K562 (cell line): ENCODE measurements around the gene SOX12. TPM values are rescaled to one million over a fixed set of nuclear protein-coding genes. Genes with fewer than 3 reads are reported as not detected.
"Not testable (repeated sequence)": the region's sequence is repeated elsewhere in the genome, so short reads cannot be mapped to it uniquely, and the experiment has no call there.

Experiments
- ATAC-seq: fragments of 200-7000 bp; cut with Tn5 transposase; 3 replicates; pipeline ENCODE4 v1.9.1; 2020; ENCODE audit warnings: moderate library complexity
- BruUV-seq: library from RNA; stranded (reverse); fragments of 400-500 nt; replicated peaks from 2 replicates; lab custom pipeline; 2021; lab: Mats Ljungman, UMichigan
- CTCF ChIA-PET: fragments of 300-600 bp; formaldehyde crosslinking; extraction: SDS; loops from one replicate; lab custom pipeline; 2021; ENCODE audit warnings: low intra/inter-chr PET ratio; lab: Yijun Ruan, JAX
- POLR2A ChIA-PET: fragments of 300-600, 350-650 bp; sonication (Branson Sonifier 250); formaldehyde crosslinking; extraction: SDS; loops from one replicate; lab custom pipeline; 2021; ENCODE audit warnings: antibody characterized with exemption, inconsistent platforms; lab: Yijun Ruan, JAX
- DNase-seq, 4 experiments: peaks; one replicate each; pipeline versions ENCODE4 v3.0.0 to v3.0.0-alpha.2; 2011 to 2018; ENCODE audit warnings: low spot score in 3 of 4, mixed read lengths in 3 of 4; ENCODE audit errors: extremely low read depth in 1 of 4
- FAIRE-seq: peaks from 2 replicates; lab custom pipeline; 2011; peaks lifted over from hg19 to GRCh38; lab: Jason Lieb, UNC
- H2AFZ ChIP-seq: 2 replicates; pipeline ENCODE4 v1.6.0; 2011; ENCODE audit warnings: low read depth, low read length, control low read depth, inconsistent platforms
- H3K27ac ChIP-seq: fragments of 200-600 bp; 3 replicates; pipeline ENCODE4 v1.8.0; 2011; ENCODE audit warnings: low read depth, mild to moderate bottlenecking, control low read depth, inconsistent platforms, low read length, moderate library complexity, mixed read lengths; ENCODE audit errors: extremely low read depth
- H3K27me3 ChIP-seq, 2 experiments: fragments of 300-600 bp in 1 of 2; 2 replicates in 1 of 2; 3 replicates in 1 of 2; pipeline versions ENCODE4 v1.6.0 to v1.8.0; 2011; ENCODE audit warnings: inconsistent platforms in 2 of 2, low read length in 2 of 2, mild to moderate bottlenecking in 1 of 2, mixed read lengths in 1 of 2, moderate library complexity in 1 of 2; ENCODE audit not compliant: control insufficient read depth in 2 of 2, insufficient read depth in 2 of 2
- H3K36me3 ChIP-seq: fragments of 300-600 bp; 3 replicates; pipeline ENCODE4 v1.8.0; 2011; ENCODE audit warnings: mild to moderate bottlenecking, low read length, inconsistent platforms; ENCODE audit not compliant: control insufficient read depth, insufficient read depth
- H3K4me1 ChIP-seq, 2 experiments: fragments of 200-600 bp in 1 of 2; replicated peaks in 1 of 2; 2 replicates in 1 of 2; 3 replicates in 1 of 2; pipeline versions ENCODE4 v1.5.1 to v1.8.0; 2011; ENCODE audit warnings: inconsistent platforms in 2 of 2, low read length in 2 of 2, mild to moderate bottlenecking in 1 of 2, mixed read lengths in 1 of 2, moderate library complexity in 1 of 2; ENCODE audit not compliant: control insufficient read depth in 2 of 2, insufficient read depth in 2 of 2
- H3K4me2 ChIP-seq: 2 replicates; pipeline ENCODE4 v1.6.1; 2011; ENCODE audit warnings: low read length, control low read depth, inconsistent platforms, mixed read lengths; ENCODE audit not compliant: insufficient read depth
- H3K4me3 ChIP-seq: fragments of 200-600 bp; sonication (generic), shearing (Covaris generic); 2 replicates; pipeline ENCODE4 v1.5.1; 2016; ENCODE audit warnings: control low read depth, inconsistent platforms
- H3K79me2 ChIP-seq: fragments of 200-600 bp; 3 replicates; pipeline ENCODE4 v1.8.0; 2011; ENCODE audit warnings: low read length, inconsistent platforms; ENCODE audit not compliant: control insufficient read depth, insufficient read depth
- H3K9ac ChIP-seq, 2 experiments: 2 replicates each; pipeline versions ENCODE4 v1.6.0 to v1.6.1; 2011; ENCODE audit warnings: low read depth in 2 of 2, low read length in 2 of 2, control low read depth in 1 of 2, inconsistent platforms in 1 of 2, mild to moderate bottlenecking in 1 of 2, mixed read lengths in 1 of 2; ENCODE audit not compliant: insufficient read depth in 1 of 2
- H3K9me1 ChIP-seq: one replicate; pipeline ENCODE4 v1.6.0; 2011; ENCODE audit warnings: inconsistent platforms, mild to moderate bottlenecking, low read length, moderate library complexity; ENCODE audit not compliant: control insufficient read depth, insufficient read depth
- H3K9me3 ChIP-seq: replicated peaks from 2 replicates; pipeline ENCODE4 v1.5.1; 2011; ENCODE audit warnings: low read depth, low read length, inconsistent platforms; ENCODE audit not compliant: control insufficient read depth, insufficient read depth
- H4K20me1 ChIP-seq: replicated peaks from 2 replicates; pipeline ENCODE4 v1.6.1; 2011; ENCODE audit warnings: low read length, inconsistent platforms, mixed read lengths; ENCODE audit not compliant: control insufficient read depth, insufficient read depth
- DMBX1 ChIP-seq: fragments of 250-450 bp; sonication (Bioruptor Pico); IDR thresholded peaks from 2 replicates; pipeline ENCODE4 v1.8.0; 2022; ENCODE audit warnings: inconsistent platforms, mild to moderate bottlenecking, moderate library complexity, borderline replicate concordance
- RAD21 ChIP-seq, 2 experiments: fragments of 250-450 bp in 1 of 2; fragments of 450-650 bp in 1 of 2; sonication (Bioruptor Pico) in 1 of 2; formaldehyde crosslinking in 1 of 2; IDR thresholded peaks in 1 of 2; conservative IDR thresholded peaks in 1 of 2; 2 replicates each; pipeline versions ENCODE4 v1.4.0 to v1.8.0; 2020 to 2022; ENCODE audit warnings: mild to moderate bottlenecking in 2 of 2, moderate library complexity in 1 of 2
- ZNF766 ChIP-seq: fragments of 200-800 bp; sonication (Bioruptor generic); conservative IDR thresholded peaks from 2 replicates; pipeline ENCODE4 v1.6.1; 2016; ENCODE audit warnings: missing genetic modification characterization, missing compliant biosample characterization
- WGBS: fragments of 100-300 bp; shearing (Covaris generic); methylation state at CpG from one replicate; pipeline ENCODE4 v1.1.6; 2016; ENCODE audit warnings: low coverage, mixed read lengths; ENCODE audit not compliant: insufficient coverage; ENCODE audit errors: missing lambda C conversion rate; 5-methylcytosine and 5-hydroxymethylcytosine counted together
- in situ Hi-C: fragments of 300-500 bp; cut with MboI; formaldehyde crosslinking; loops from 4 replicates; pipeline ENCODE4 v1.15.0; 2018; ENCODE audit warnings: inconsistent platforms, mixed read lengths
- intact Hi-C: fragments of 100-400 bp; cut with micrococcal nuclease; formaldehyde crosslinking; loops from 2 replicates; pipeline ENCODE4 v1.14.2; 2022
- polyA plus RNA-seq, 8 experiments: library from polyadenylated mRNA; depleted of rRNA in 4 of 8; stranded (reverse) in 5 of 8; unstranded in 3 of 8; fragments of >200 nt; fragmentation: Nextera tagmentation in 2 of 8; fragmentation: Illumina TruSeq in 1 of 8; extraction: Ambion mirVana in 2 of 8; extraction: Trizol in 1 of 8; gene quantifications; 2 replicates each; pipeline versions ENCODE4 v1.2.1 to v1.2.3, GENCODE V29; 2011 to 2014; ENCODE audit warnings: inconsistent platforms in 1 of 8, missing spikeins in 1 of 8
- total RNA-seq, 7 experiments: library from RNA; depleted of rRNA in 6 of 7; stranded (reverse); fragments of >200 nt in 6 of 7; fragmentation: Illumina TruSeq in 2 of 7; extraction: Trizol in 2 of 7; gene quantifications; 2 replicates each; pipeline versions ENCODE4 v1.2.1 to v1.2.3, GENCODE V29; 2011 to 2021; ENCODE audit warnings: low replicate concordance in 1 of 7
- TF ChIP-seq, protein P1 (sequence below), 3 experiments: IDR thresholded peaks in 2 of 3; conservative IDR thresholded peaks in 1 of 3; 2 replicates each; pipeline ENCODE4 v1.5.1; 2011 to 2012; ENCODE audit warnings: low read length in 3 of 3, mild to moderate bottlenecking in 3 of 3, control low read depth in 2 of 3, improper control_type of control experiment in 1 of 3, inconsistent platforms in 1 of 3, low read depth in 1 of 3, mixed read lengths in 1 of 3, moderate library complexity in 1 of 3; ENCODE audit not compliant: insufficient read depth in 2 of 3
- TF ChIP-seq, protein P2 (sequence below), 2 experiments: fragments of 450-650 bp; formaldehyde crosslinking in 1 of 2; IDR thresholded peaks; 2 replicates each; pipeline versions ENCODE4 v1.4.0 to v1.6.1; 2014 to 2020; ENCODE audit warnings: mild to moderate bottlenecking in 2 of 2, borderline replicate concordance in 1 of 2, low read depth in 1 of 2

Gene SOX12
- total and polyA plus RNA-seq, 9 of the 15 experiments (the other 6 are each of a cell fraction or from before 2014, with no cell fraction given) = 0.42 to 26.3 (median 2.6) TPM

- BruUV-seq, H3K36me3 ChIP-seq, H3K4me2 ChIP-seq, H3K79me2 ChIP-seq, H3K4me3 ChIP-seq, in situ Hi-C loops, H3K9me3 ChIP-seq, H4K20me1 ChIP-seq, H3K27me3 ChIP-seq, H3K4me1 ChIP-seq, DNase-seq, H3K9me1 ChIP-seq, H2AFZ ChIP-seq, FAIRE-seq, H3K9ac ChIP-seq: not testable (repeated sequence)
- ChIA-PET CTCF (interaction anchor here (3.9 kb wide), 1 partner anchor 76 kb away, joined by 27 read pairs; no protein-coding TSS in a partner anchor), POLR2A (interaction anchor here (0.6 to 2.0 kb wide), 5 partner anchors 16 to 72 kb away, joined by 3 to 5 read pairs (median 4); partner anchors contain the start of gene TRIB3)
- intact Hi-C loops = loop anchor here (10.0 kb wide), 2 partner anchors 189 to 289 kb away; partner anchors contain the start of gene CSNK2A1
- 56% methylated on average over 2 of the region's 2 CpGs for WGBS
- peak; percentile 13; the same call in 2 of the 3 replicates for ATAC-seq
- H3K27ac ChIP-seq = peak overlapping the region; percentile 4; the same call in 1 of the 3 replicates
- TF ChIP-seq ZNF766 (CRISPR knock-in tag) (peak; percentile 65; the same call in 1 of the 2 replicates), DMBX1 (CRISPR knock-in tag) (peak; percentile 78), RAD21 (CRISPR knock-in tag; conservative IDR thresholded peaks at IDR 0.05 in 1 of 2, IDR thresholded peaks at IDR 0.05 in 1 of 2) (peak; percentile 14 to 44; a peak in 3 of 4 replicates)
- TF ChIP-seq, protein P1, sequence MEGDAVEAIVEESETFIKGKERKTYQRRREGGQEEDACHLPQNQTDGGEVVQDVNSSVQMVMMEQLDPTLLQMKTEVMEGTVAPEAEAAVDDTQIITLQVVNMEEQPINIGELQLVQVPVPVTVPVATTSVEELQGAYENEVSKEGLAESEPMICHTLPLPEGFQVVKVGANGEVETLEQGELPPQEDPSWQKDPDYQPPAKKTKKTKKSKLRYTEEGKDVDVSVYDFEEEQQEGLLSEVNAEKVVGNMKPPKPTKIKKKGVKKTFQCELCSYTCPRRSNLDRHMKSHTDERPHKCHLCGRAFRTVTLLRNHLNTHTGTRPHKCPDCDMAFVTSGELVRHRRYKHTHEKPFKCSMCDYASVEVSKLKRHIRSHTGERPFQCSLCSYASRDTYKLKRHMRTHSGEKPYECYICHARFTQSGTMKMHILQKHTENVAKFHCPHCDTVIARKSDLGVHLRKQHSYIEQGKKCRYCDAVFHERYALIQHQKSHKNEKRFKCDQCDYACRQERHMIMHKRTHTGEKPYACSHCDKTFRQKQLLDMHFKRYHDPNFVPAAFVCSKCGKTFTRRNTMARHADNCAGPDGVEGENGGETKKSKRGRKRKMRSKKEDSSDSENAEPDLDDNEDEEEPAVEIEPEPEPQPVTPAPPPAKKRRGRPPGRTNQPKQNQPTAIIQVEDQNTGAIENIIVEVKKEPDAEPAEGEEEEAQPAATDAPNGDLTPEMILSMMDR (IDR thresholded peaks at IDR 0.05 in 2 of 3, conservative IDR thresholded peaks at IDR 0.05 in 1 of 3; ENCODE audit: insufficient read depth in 2 of 3, low read depth in 1 of 3, low read length in 3 of 3) = peak in 1 of 3 experiments; percentile 33; a peak in 2 of 6 replicates
- TF ChIP-seq, protein P2, sequence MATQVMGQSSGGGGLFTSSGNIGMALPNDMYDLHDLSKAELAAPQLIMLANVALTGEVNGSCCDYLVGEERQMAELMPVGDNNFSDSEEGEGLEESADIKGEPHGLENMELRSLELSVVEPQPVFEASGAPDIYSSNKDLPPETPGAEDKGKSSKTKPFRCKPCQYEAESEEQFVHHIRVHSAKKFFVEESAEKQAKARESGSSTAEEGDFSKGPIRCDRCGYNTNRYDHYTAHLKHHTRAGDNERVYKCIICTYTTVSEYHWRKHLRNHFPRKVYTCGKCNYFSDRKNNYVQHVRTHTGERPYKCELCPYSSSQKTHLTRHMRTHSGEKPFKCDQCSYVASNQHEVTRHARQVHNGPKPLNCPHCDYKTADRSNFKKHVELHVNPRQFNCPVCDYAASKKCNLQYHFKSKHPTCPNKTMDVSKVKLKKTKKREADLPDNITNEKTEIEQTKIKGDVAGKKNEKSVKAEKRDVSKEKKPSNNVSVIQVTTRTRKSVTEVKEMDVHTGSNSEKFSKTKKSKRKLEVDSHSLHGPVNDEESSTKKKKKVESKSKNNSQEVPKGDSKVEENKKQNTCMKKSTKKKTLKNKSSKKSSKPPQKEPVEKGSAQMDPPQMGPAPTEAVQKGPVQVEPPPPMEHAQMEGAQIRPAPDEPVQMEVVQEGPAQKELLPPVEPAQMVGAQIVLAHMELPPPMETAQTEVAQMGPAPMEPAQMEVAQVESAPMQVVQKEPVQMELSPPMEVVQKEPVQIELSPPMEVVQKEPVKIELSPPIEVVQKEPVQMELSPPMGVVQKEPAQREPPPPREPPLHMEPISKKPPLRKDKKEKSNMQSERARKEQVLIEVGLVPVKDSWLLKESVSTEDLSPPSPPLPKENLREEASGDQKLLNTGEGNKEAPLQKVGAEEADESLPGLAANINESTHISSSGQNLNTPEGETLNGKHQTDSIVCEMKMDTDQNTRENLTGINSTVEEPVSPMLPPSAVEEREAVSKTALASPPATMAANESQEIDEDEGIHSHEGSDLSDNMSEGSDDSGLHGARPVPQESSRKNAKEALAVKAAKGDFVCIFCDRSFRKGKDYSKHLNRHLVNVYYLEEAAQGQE (IDR thresholded peaks at IDR 0.05; ENCODE audit: borderline replicate concordance) = 0 out of 2 replicates have a peak, but pooled peaks have one; percentile 21
- TF ChIP-seq, protein P2 (CRISPR knock-in tag; IDR thresholded peaks at IDR 0.05; ENCODE audit: low read depth) = not testable (repeated sequence)
Measured at GRCh38 chr20:356154-356553, 30.8 kb downstream of the SOX12 start.
